Muscle layer of colon (tissue), 2 donors: ENCODE results near the gene TMPRSS4.

Source experiments
- H3K27ac ChIP-seq: one replicate; pipeline ENCODE4 v1.7.0; 2013; ENCODE audit warnings: low read depth, mild to moderate bottlenecking, low read length, moderate library complexity
- H3K27me3 ChIP-seq, 2 donors: one replicate each; pipeline ENCODE4 v1.7.0; 2013; ENCODE audit warnings: low read length in 2 of 2, mild to moderate bottlenecking in 2 of 2; ENCODE audit not compliant: insufficient read depth in 2 of 2, control insufficient read depth in 1 of 2
- H3K36me3 ChIP-seq: one replicate; pipeline ENCODE4 v1.7.0; 2013; ENCODE audit warnings: mild to moderate bottlenecking, low read length; ENCODE audit not compliant: insufficient read depth
- H3K4me1 ChIP-seq: one replicate; pipeline ENCODE4 v1.7.0; 2013; ENCODE audit warnings: mild to moderate bottlenecking, low read length; ENCODE audit not compliant: insufficient read depth
- H3K4me3 ChIP-seq, 2 donors: one replicate each; pipeline ENCODE4 v1.7.0; 2013; ENCODE audit warnings: low read length in 2 of 2, low read depth in 1 of 2, mild to moderate bottlenecking in 1 of 2, moderate library complexity in 1 of 2
- H3K9ac ChIP-seq: one replicate; pipeline ENCODE4 v1.7.0; 2013; ENCODE audit warnings: low read length
- H3K9me3 ChIP-seq: one replicate; pipeline ENCODE4 v1.7.0; 2013; ENCODE audit warnings: mild to moderate bottlenecking, low read length
- donor health status: abdominal sarcoma.
- donor health status: Adenocarcinoma of cecum.

The TMPRSS4 gene

GRCh38 chr11:118143661-118144185 is 66.8 kb downstream of the TMPRSS4 start:
- Histone ChIP-seq H3K9me3 (no peaks in the 10 kb centered on the region), H3K36me3 (no peaks in the 10 kb centered on the region), H3K9ac (no peak overlapping the region), H3K27ac (no peak overlapping the region), H3K4me1 (no peaks in the 10 kb centered on the region), H3K4me3 (no peak overlapping the region), H3K27me3 (peaks cover 5% of the 10 kb centered on the region in 2 donors)

- Histone ChIP-seq H3K27me3 (peaks cover 5% of the 10 kb centered on the region in 2 donors), H3K4me1 (no peaks in the 10 kb centered on the region), H3K4me3 (peak overlapping the region in 1 of 2 donors; percentile 54), H3K27ac (no peak overlapping the region), H3K9me3 (no peaks in the 10 kb centered on the region), H3K36me3 (no peaks in the 10 kb centered on the region), H3K9ac (no peak overlapping the region)
Measured at GRCh38 chr11:118144301-118145268, 67.7 kb downstream of the TMPRSS4 start.

DNA sequence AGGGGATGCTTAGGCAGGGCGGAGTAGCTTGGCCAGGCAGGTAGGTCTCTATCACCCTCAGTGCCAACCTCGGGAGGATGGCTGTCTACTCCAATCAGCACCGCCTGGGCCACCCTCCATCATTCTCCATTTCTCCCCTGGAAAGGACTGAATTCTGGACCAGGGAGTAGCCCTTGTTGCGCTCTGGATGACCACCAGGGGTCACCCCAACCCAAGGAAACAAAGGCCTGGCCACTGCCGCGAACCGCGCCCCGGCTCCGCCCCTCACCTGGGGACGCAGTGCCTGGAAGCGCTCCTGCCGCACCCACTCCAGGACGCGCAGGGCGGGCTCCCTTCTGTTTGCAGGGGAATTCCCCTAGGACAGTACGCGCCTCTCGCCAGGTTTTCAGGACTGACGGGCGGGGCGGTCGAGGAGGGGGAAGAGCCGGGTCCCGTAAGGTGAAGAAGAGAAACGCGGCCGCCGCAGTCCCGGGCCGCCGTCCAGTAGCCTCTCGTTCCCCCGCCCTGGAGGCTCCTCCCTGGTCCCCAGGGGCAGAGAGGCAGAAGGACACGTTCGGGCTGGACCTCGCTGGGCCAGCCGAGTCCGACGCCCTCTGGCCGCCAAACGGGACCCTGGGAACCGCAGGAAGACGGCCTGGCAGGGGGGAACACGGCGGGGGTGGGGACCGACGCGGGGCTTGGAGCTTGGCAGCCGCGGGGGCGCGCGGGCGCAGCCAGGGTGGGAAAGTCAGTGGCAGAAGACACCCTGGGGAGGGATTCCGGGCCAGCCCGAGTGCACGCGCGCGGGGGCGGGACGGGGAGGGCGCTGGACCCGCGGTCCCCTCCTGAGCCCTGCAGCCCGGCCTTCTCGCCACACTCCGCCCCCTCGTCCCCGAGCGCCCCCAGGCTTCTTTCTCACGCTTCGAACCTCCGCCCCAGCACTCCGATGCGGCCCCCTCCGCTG is 68.7 kb downstream of the TMPRSS4 start:
- Histone ChIP-seq H3K36me3 (no peaks in the 10 kb centered on the region), H3K4me1 (no peaks in the 10 kb centered on the region), H3K9ac (no peak overlapping the region), H3K9me3 (no peaks in the 10 kb centered on the region), H3K4me3 (peak overlapping the region; percentile 54 to 82), H3K27ac (peak overlapping the region; percentile 37), H3K27me3 (peaks cover 3 to 4% of the 10 kb centered on the region in 2 donors)

DNA sequence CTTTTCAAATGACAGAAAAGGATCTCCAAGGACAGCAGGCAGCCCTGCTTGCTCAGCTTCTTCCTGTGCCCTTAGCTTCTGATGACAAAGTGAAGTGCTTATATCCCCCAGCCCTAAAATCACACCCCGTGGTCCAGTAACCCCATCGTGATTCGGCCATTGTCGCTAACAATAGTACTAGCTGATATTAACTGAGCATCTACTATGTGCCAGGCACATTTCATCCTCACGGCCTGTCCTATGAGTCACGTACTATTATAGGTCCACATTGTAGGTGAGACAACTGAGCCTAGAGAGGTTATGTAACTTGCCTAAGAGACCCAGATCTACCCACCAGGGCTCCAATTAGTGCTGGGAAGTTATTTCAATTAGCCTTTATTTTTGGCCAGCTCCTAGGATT is 69.7 kb downstream of the TMPRSS4 start:
- no peak overlapping the region for H3K27ac ChIP-seq
- H3K9me3 ChIP-seq = no peaks in the 10 kb centered on the region
- H3K27me3 ChIP-seq = no peaks in the 10 kb centered on the region
- peaks cover 4% of the 10 kb centered on the region for H3K4me1 ChIP-seq
- no peaks in the 10 kb centered on the region for H3K36me3 ChIP-seq
- no peak overlapping the region for H3K4me3 ChIP-seq
- H3K9ac ChIP-seq = no peak overlapping the region

GRCh38 chr11:118147502-118147901 is 70.6 kb downstream of the TMPRSS4 start:
- Histone ChIP-seq H3K4me1 (peaks cover 8% of the 10 kb centered on the region), H3K27ac (no peak overlapping the region), H3K9me3 (no peaks in the 10 kb centered on the region), H3K36me3 (no peaks in the 10 kb centered on the region), H3K4me3 (no peak overlapping the region), H3K9ac (no peak overlapping the region), H3K27me3 (peaks cover 0 to 8% of the 10 kb centered on the region in 2 donors)

- peaks cover 0 to 9% of the 10 kb centered on the region in 2 donors for H3K27me3 ChIP-seq
- no peaks in the 10 kb centered on the region for H3K36me3 ChIP-seq
- no peak overlapping the region for H3K27ac ChIP-seq
- no peak overlapping the region for H3K9ac ChIP-seq
- no peak overlapping the region for H3K4me3 ChIP-seq
- no peaks in the 10 kb centered on the region for H3K9me3 ChIP-seq
- H3K4me1 ChIP-seq = peaks cover 8% of the 10 kb centered on the region
Measured at GRCh38 chr11:118148240-118148639, 71.4 kb downstream of the TMPRSS4 start.

- no peak overlapping the region for H3K4me3 ChIP-seq
- H3K9me3 ChIP-seq = no peaks in the 10 kb centered on the region
- peaks cover 0 to 12% of the 10 kb centered on the region in 2 donors for H3K27me3 ChIP-seq
- H3K27ac ChIP-seq = no peak overlapping the region
- no peaks in the 10 kb centered on the region for H3K36me3 ChIP-seq
- H3K9ac ChIP-seq = no peak overlapping the region
- peaks cover 8% of the 10 kb centered on the region for H3K4me1 ChIP-seq
Measured at GRCh38 chr11:118148856-118149255, 72.0 kb downstream of the TMPRSS4 start.

GRCh38 chr11:118149493-118149892 is 72.6 kb downstream of the TMPRSS4 start:
- no peaks in the 10 kb centered on the region for H3K36me3 ChIP-seq

DNA sequence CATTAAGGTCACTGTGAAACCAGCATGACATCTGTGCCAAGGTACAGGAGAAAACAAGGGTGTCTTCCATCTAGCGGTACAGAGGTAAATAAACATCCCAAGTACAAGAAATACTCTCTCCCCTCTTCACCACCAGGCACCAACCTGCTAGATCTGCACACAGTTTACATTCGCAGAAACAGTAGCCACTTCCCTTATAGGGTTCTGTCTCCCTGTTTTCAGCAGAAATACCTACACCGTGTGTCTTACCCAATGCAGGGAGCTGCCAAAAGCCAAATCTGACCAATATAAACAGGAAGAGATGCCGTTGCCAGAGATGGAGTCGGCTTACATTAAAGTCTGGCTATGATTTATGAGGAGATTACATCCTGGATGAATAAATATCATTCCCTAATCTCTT is 74.6 kb downstream of the TMPRSS4 start:
- H3K9ac ChIP-seq = no peak overlapping the region
- H3K27me3 ChIP-seq = peaks cover 16 to 35% of the 10 kb centered on the region in 2 donors
- peaks cover 8% of the 10 kb centered on the region for H3K4me1 ChIP-seq

More at GRCh38 chr11:118149493-118149892, 72.6 kb downstream of the TMPRSS4 start:
- Histone ChIP-seq H3K27me3 (peaks cover 0 to 19% of the 10 kb centered on the region in 2 donors), H3K9ac (no peak overlapping the region), H3K4me3 (no peak overlapping the region), H3K27ac (no peak overlapping the region), H3K4me1 (peaks cover 8% of the 10 kb centered on the region), H3K9me3 (no peaks in the 10 kb centered on the region)

DNA sequence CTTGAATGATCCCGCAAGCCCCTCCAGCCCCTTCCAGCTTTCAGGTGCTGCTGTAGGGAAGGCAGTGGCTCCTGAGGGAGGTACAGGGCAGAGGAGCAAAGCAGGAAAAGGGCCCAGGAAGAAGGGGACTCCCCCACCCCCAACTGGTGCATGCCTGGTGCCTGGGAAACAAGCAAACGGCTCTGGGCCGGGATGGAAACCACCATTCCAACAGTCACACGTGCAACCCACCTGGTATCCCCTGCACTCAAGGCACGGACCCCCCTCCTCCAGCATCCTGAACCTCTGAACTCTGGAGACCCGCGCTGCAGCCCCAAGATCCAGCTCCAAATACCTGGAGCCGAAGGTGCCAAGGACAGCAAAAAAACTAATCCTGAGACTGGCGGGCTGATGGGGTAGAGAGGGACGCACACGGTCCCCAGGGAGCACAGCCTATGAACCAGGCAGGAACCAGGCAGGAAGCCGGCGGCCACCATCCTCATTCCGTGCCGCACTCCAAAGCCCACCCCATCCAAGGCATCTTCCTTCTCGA is 75.2 kb downstream of the TMPRSS4 start:
- Histone ChIP-seq H3K4me1 (peaks cover 8% of the 10 kb centered on the region), H3K36me3 (no peaks in the 10 kb centered on the region), H3K27me3 (peaks cover 23 to 41% of the 10 kb centered on the region in 2 donors), H3K9me3 (no peaks in the 10 kb centered on the region), H3K27ac (no peak overlapping the region), H3K4me3 (peak overlapping the region; percentile 69 to 77), H3K9ac (no peak overlapping the region)

More for the DNA sequence above, 74.6 kb downstream of the TMPRSS4 start:
- H3K9me3 ChIP-seq = no peaks in the 10 kb centered on the region
- H3K4me3 ChIP-seq = no peak overlapping the region
- no peak overlapping the region for H3K27ac ChIP-seq
- no peaks in the 10 kb centered on the region for H3K36me3 ChIP-seq
